ENCODE data around the gene PPP1R11. TPM values are rescaled to one million over a fixed set of nuclear protein-coding genes. Genes with fewer than 3 reads are reported as not detected.

Gene PPP1R11
- total RNA-seq, 1 donor from 2014 or later = 30.0 TPM

DNA sequence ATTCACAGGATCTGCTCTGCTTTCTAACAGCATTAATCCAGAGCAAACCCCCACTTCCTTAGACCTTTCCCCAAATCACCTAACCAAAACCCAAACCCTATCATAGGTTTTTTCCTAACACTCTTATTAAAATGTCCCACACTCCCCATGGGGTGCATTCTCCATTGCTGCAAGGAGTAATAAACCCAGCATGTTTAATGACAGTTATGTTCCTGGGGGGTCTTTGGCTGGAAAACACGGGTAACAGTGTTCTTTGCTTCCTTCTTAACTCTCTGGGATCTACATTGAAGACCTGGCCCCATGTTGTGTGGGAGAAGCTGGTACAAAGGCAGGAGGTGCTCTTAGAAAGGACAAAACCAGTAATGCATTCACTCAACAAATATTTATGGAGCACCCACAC is 29.8 kb downstream of the PPP1R11 start:
- TF ChIP-seq, protein P1, sequence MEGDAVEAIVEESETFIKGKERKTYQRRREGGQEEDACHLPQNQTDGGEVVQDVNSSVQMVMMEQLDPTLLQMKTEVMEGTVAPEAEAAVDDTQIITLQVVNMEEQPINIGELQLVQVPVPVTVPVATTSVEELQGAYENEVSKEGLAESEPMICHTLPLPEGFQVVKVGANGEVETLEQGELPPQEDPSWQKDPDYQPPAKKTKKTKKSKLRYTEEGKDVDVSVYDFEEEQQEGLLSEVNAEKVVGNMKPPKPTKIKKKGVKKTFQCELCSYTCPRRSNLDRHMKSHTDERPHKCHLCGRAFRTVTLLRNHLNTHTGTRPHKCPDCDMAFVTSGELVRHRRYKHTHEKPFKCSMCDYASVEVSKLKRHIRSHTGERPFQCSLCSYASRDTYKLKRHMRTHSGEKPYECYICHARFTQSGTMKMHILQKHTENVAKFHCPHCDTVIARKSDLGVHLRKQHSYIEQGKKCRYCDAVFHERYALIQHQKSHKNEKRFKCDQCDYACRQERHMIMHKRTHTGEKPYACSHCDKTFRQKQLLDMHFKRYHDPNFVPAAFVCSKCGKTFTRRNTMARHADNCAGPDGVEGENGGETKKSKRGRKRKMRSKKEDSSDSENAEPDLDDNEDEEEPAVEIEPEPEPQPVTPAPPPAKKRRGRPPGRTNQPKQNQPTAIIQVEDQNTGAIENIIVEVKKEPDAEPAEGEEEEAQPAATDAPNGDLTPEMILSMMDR (IDR thresholded peaks at IDR 0.05; ENCODE audit: unreplicated experiment) = no peak
- no peak overlapping the region for H3K27ac Mint-ChIP-seq
- peaks cover 98% of the 10 kb centered on the region for H3K27me3 Mint-ChIP-seq (ENCODE audit: low read depth)
- DNase-seq (ENCODE audit: low spot score in 2 of 2, unreplicated experiment in 2 of 2) = no peak
- no peaks in the 10 kb centered on the region for H3K36me3 Mint-ChIP-seq
- H3K9me3 Mint-ChIP-seq = no peaks in the 10 kb centered on the region
- H3K4me1 Mint-ChIP-seq = peaks cover 11% of the 10 kb centered on the region
- no peak overlapping the region for H3K4me3 Mint-ChIP-seq

DNA sequence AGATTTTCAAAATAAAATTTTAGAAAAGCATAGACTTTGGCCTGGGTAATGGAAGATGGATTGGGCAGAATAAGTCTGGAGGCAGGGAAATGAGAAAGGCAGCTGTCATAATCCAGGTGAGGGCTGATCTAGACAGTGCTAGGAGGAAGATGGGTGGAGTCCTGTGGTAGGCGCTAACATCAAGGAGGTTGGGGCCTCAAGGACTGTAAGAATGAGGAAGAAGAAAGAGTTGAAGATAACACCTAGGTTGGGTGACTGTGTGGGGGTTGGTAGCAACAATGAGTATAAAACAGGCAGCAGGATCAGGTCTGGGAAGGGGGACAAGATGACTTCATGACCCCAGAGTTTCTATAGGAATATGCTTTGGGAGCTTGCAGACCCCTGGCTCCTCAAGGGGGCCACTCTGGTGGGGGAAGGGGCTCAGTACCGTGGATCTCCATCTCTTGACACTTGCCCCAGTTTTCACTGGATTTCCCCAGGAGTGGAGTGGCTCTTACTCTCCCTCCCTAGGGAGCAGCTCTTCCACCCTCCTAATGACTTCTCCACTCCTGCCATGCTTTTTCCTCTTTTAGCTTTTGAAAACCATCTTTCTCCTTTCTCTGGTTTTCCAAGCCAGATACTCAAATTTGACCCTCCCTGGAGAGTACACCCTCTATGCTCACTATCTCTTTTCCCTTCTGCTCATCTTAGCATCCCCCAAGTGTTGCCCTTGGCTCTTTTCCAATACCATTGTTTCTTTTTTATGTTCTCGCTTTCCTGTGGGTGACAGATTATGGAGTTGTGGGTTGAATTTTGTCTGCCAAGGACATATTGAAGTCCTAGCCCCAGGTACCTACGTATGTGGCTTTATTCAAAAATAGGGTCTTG is 31.1 kb downstream of the PPP1R11 start:
- Mint-ChIP-seq H3K36me3 (no peaks in the 10 kb centered on the region), H3K4me1 (peaks cover 18% of the 10 kb centered on the region), H3K9me3 (no peaks in the 10 kb centered on the region), H3K27me3 (ENCODE audit: low read depth) (peaks cover 95% of the 10 kb centered on the region), H3K27ac (no peak overlapping the region), H3K4me3 (no peak overlapping the region)
- TF ChIP-seq, protein P1 (IDR thresholded peaks at IDR 0.05; ENCODE audit: unreplicated experiment) = no peak
- no peak for DNase-seq (ENCODE audit: low spot score in 2 of 2, unreplicated experiment in 2 of 2)

DNA sequence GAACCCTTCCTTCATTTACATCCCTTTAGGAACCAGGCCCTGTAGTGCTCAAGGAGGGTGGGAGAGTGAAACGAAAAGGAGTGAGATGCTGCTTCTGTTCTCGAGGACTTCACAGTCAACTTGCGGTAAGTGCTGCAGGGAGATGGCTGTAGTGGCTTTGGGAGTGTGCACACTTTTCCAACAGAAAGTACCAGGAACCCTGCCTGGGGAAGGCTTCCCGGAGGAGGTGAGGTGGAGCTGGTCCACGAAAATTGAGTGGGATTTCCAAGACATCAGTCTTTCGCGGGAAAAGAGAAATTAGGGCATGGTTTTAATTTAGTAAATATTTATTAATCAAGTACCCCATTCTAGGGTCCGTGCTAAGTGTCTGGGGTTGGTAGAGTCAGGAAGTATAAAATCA is 33.2 kb downstream of the PPP1R11 start:
- Mint-ChIP-seq H3K27me3 (ENCODE audit: low read depth) (peaks cover 95% of the 10 kb centered on the region), H3K4me3 (peak overlapping the region; percentile 35), H3K36me3 (no peaks in the 10 kb centered on the region), H3K9me3 (no peaks in the 10 kb centered on the region), H3K27ac (no peak overlapping the region), H3K4me1 (peaks cover 24% of the 10 kb centered on the region)
- TF ChIP-seq, protein P1 (IDR thresholded peaks at IDR 0.05; ENCODE audit: unreplicated experiment) = no peak
- DNase-seq (ENCODE audit: low spot score in 2 of 2, unreplicated experiment in 2 of 2) = no peak

DNA sequence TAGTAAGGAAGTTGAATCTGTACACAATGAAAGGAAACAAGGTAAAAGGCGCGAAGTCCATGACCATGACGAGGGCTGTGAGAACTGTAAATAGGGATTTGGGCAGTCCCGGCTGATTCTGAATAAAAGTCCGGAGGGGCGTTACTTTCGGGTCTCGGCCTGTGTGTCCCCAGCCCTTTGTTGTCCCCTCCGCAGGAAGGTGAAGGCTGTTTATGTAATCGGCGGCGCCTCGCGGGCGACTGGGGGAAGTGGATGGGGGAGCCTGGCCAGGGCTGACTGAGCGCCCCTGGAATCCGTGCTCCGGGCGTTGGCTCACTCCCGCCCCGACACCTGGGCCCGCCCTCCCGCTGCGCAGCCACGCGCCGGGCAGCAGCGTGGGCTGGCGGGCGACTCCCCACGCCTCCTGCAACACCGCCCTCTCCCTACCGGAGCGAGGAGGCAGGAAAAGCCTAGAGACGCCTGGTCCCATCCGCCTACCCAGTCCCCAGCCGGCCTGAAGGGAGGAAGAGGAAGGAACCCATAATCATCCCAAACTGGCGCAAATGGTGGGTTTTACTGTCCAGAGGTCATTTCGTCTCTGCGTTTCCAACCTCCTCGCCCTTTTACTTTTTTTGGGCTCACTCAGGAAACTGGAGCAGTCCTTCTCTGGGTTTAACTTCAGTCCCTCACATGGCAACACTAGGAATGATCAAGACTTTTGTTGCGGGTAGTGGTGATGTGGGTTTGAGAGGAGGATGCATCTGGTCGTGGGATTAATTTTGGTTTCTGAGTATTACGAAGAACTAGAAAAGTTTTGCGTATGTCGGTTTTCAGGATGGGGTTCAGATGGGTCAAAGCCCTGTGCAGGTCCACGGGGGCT is 33.8 kb downstream of the PPP1R11 start:
- H3K4me1 Mint-ChIP-seq = peaks cover 24% of the 10 kb centered on the region
- H3K27me3 Mint-ChIP-seq (ENCODE audit: low read depth) = peaks cover 93% of the 10 kb centered on the region
- H3K36me3 Mint-ChIP-seq = no peaks in the 10 kb centered on the region
- no peak overlapping the region for H3K27ac Mint-ChIP-seq
- TF ChIP-seq, protein P1 (IDR thresholded peaks at IDR 0.05; ENCODE audit: unreplicated experiment) = no peak
- no peaks in the 10 kb centered on the region for H3K9me3 Mint-ChIP-seq
- no peak for DNase-seq (ENCODE audit: low spot score in 2 of 2, unreplicated experiment in 2 of 2)
- peak overlapping the region; percentile 71 for H3K4me3 Mint-ChIP-seq

DNA sequence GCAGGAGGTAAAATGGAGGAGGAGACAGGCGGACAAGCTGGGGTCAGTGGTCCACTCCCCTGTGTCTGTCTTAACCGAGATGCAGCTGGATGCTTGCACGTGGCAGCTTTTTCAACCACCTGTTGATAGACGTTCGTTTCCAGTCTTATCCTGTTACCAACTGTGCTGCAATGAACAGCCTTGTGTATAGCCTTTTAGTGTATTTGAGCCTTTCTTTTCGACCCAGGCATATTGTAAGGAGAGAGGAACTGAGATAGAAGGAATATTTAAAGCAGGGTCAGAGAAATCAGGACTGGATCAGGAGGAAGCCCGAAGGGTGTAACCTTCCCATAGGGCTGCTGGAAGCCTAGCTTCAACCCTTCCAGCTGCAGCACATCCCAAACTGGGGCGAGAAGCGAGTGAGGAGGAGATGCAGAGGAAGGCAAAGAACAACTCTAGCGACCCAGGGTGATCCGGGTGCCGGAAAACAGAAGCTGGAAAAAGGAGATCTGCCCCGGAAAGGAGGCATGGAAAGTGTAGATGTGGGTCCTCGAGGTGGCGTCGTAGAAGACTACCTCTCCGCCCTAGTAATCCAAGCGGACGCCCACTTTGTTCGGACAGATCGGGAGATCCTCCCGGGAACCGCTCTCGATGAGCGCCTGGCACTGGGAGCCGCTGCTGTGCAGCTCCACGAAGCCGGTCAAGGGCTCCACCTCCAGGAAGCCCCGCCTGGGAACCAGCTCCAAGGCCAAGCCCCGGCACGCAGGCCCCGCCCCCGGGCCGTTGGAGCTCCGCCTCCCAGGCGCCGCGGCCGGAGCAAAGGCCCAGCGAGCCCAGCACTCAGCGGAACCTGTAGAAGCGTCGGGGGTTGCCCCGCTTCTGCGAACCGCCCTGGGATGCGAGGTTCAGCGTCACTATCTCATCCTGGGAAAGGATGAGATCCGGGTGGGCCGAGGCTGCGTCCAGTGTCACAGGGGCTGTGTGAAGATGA is 34.7 kb downstream of the PPP1R11 start:
- Mint-ChIP-seq H3K4me1 (peaks cover 24% of the 10 kb centered on the region), H3K27me3 (ENCODE audit: low read depth) (peaks cover 94% of the 10 kb centered on the region), H3K4me3 (peak overlapping the region; percentile 71), H3K9me3 (no peaks in the 10 kb centered on the region), H3K36me3 (no peaks in the 10 kb centered on the region), H3K27ac (no peak overlapping the region)
- DNase-seq (ENCODE audit: low spot score in 2 of 2, unreplicated experiment in 2 of 2) = peak; percentile 63 to 80
- TF ChIP-seq, protein P1 (IDR thresholded peaks at IDR 0.05; ENCODE audit: unreplicated experiment) = no peak

Measured in mesothelial cell of epicardium (in vitro differentiated cells).